HCT116 (cell line): Measurements from ENCODE around the gene FBXO17. TPM values are rescaled to one million over a fixed set of nuclear protein-coding genes. Genes with fewer than 3 reads are reported as not detected.

Experiments used
- ATAC-seq: fragments of 200-7000 bp; cut with Tn5 transposase; 2 replicates; pipeline ENCODE4 v1.9.1; 2020; ENCODE audit warnings: mild to moderate bottlenecking, moderate library complexity
- BruUV-seq: library from RNA; stranded (reverse); fragments of 400-500 nt; replicated peaks from 2 replicates; lab custom pipeline; 2021; lab: Mats Ljungman, UMichigan
- CTCF ChIA-PET: fragments of 300-600 bp; sonication (Branson Sonifier 250); formaldehyde crosslinking; loops from one replicate; lab custom pipeline; 2021; ENCODE audit warnings: antibody characterized with exemption; lab: Charles Lee
- POLR2A ChIA-PET: fragments of 300-600, 350-600 bp; sonication (Branson Sonifier 250); formaldehyde crosslinking; loops from one replicate; lab custom pipeline; 2021; ENCODE audit warnings: antibody characterized with exemption; lab: Charles Lee
- RAD21 ChIA-PET, 2 experiments: fragments of 300-600 bp; sonication (Branson Sonifier 250); formaldehyde crosslinking; loops; one replicate each; lab custom pipeline; 2023; ENCODE audit warnings: low total read pairs in 2 of 2; ENCODE audit not compliant: uncharacterized antibody in 2 of 2, unreplicated experiment in 2 of 2, low non-redundant PET in 1 of 2; lab: Charles Lee
- DNase-seq: peaks from one replicate; pipeline ENCODE4 v3.0.0-alpha.2; 2010; ENCODE audit warnings: low read depth, low spot score
- H2AFZ ChIP-seq: fragments of 200-600 bp; shearing (Covaris generic), sonication (generic); 2 replicates; pipeline ENCODE4 v1.6.1; 2017; ENCODE audit warnings: low read depth, mixed run types, mixed read lengths, antibody characterized with exemption, low read length; ENCODE audit not compliant: poor library complexity, severe bottlenecking
- H3K27ac ChIP-seq: 2 replicates; pipeline ENCODE4 v1.5.1; 2012; ENCODE audit warnings: low read depth, low read length
- H3K27me3 ChIP-seq: fragments of 200-600 bp; sonication (generic); 2 replicates; pipeline ENCODE4 v1.6.1; 2016; ENCODE audit warnings: mixed run types, low read length, mixed read lengths; ENCODE audit not compliant: insufficient read depth
- H3K36me3 ChIP-seq, 2 experiments: fragments of 200-500 bp in 1 of 2; fragments of 200-600 bp in 1 of 2; sonication (Bioruptor generic) in 1 of 2; sonication (generic) in 1 of 2; 2 replicates each; pipeline versions ENCODE4 v1.5.1 to v1.6.1; 2014 to 2016; ENCODE audit warnings: low read length in 2 of 2, inconsistent platforms in 1 of 2, mixed read lengths in 1 of 2, mixed run types in 1 of 2; ENCODE audit not compliant: insufficient read depth in 2 of 2, control insufficient read depth in 1 of 2
- H3K4me1 ChIP-seq, 2 experiments: fragments of 200-600 bp in 1 of 2; sonication (generic) in 1 of 2; 2 replicates each; pipeline versions ENCODE4 v1.5.1 to v1.6.1; 2012 to 2017; ENCODE audit warnings: low read length in 2 of 2, inconsistent platforms in 1 of 2, mild to moderate bottlenecking in 1 of 2, mixed read lengths in 1 of 2, mixed run types in 1 of 2, moderate library complexity in 1 of 2; ENCODE audit not compliant: insufficient read depth in 2 of 2, control insufficient read depth in 1 of 2
- H3K4me2 ChIP-seq: fragments of 200-600 bp; sonication (generic); 2 replicates; pipeline ENCODE4 v1.6.1; 2017; ENCODE audit warnings: mixed run types, low read length, mixed read lengths
- H3K4me3 ChIP-seq, 2 experiments: fragments of 200-600 bp in 1 of 2; sonication (generic) in 1 of 2; replicated peaks in 1 of 2; 2 replicates each; pipeline ENCODE4 v1.5.1; 2011 to 2016; ENCODE audit warnings: low read length in 2 of 2, control low read depth in 1 of 2, low read depth in 1 of 2, mild to moderate bottlenecking in 1 of 2, mixed read lengths in 1 of 2, mixed run types in 1 of 2
- H3K79me2 ChIP-seq: fragments of 200-600 bp; sonication (generic); 2 replicates; pipeline ENCODE4 v1.6.1; 2017; ENCODE audit warnings: mild to moderate bottlenecking, mixed run types, low read length, moderate library complexity, mixed read lengths; ENCODE audit not compliant: insufficient read depth
- H3K9ac ChIP-seq: fragments of 200-600 bp; sonication (generic); 2 replicates; pipeline ENCODE4 v1.6.1; 2016; ENCODE audit warnings: low read length, mixed read lengths
- H3K9me2 ChIP-seq: fragments of 200-600 bp; sonication (generic), shearing (Covaris generic); 2 replicates; pipeline ENCODE4 v1.6.1; 2017; ENCODE audit warnings: mixed run types, mild to moderate bottlenecking, moderate library complexity; ENCODE audit not compliant: insufficient read depth
- H3K9me3 ChIP-seq, 2 experiments: fragments of 200-500 bp in 1 of 2; fragments of 200-600 bp in 1 of 2; sonication (Bioruptor generic) in 1 of 2; sonication (generic) in 1 of 2; 2 replicates each; pipeline ENCODE4 v1.6.1; 2014 to 2017; ENCODE audit warnings: low read length in 2 of 2, mixed read lengths in 2 of 2, inconsistent platforms in 1 of 2, low read depth in 1 of 2, mild to moderate bottlenecking in 1 of 2, mixed run types in 1 of 2, moderate library complexity in 1 of 2; ENCODE audit not compliant: control insufficient read depth in 1 of 2, insufficient read depth in 1 of 2
- H4K20me1 ChIP-seq: fragments of 200-600 bp; sonication (generic), shearing (Covaris generic); 2 replicates; pipeline ENCODE4 v1.6.1; 2017; ENCODE audit warnings: mixed run types, mild to moderate bottlenecking, moderate library complexity; ENCODE audit not compliant: insufficient read depth
- CBX3 ChIP-seq: IDR thresholded peaks from 2 replicates; pipeline ENCODE4 v1.6.1; 2012; ENCODE audit warnings: low read depth
- CEBPB ChIP-seq: IDR thresholded peaks from 2 replicates; pipeline ENCODE4 v1.6.1; 2012; ENCODE audit warnings: low read depth
- CTCF ChIP-seq, 3 experiments: fragments of 200-600 bp in 1 of 3; sonication (generic) in 1 of 3; IDR thresholded peaks in 2 of 3; conservative IDR thresholded peaks in 1 of 3; 2 replicates each; pipeline ENCODE4 v1.5.1; 2012 to 2017; ENCODE audit warnings: low read depth in 2 of 3, low read length in 2 of 3, antibody characterized with exemption in 1 of 3, borderline replicate concordance in 1 of 3, control low read depth in 1 of 3, mild to moderate bottlenecking in 1 of 3, mixed read lengths in 1 of 3, mixed run types in 1 of 3, moderate library complexity in 1 of 3; ENCODE audit not compliant: insufficient read depth in 1 of 3
- EGR1 ChIP-seq: IDR thresholded peaks from 2 replicates; pipeline ENCODE4 v1.6.1; 2012; ENCODE audit warnings: low read depth
- EZH2phosphoT487 ChIP-seq: fragments of 200-600 bp; IDR thresholded peaks from 2 replicates; pipeline ENCODE4 v1.6.1; 2018; ENCODE audit warnings: antibody characterized with exemption, borderline replicate concordance
- MAX ChIP-seq: IDR thresholded peaks from 2 replicates; pipeline ENCODE4 v1.6.1; 2012
- POLR2A ChIP-seq: IDR thresholded peaks from 2 replicates; pipeline ENCODE4 v1.7.0; 2011; ENCODE audit warnings: borderline replicate concordance; ENCODE audit not compliant: insufficient read depth, insufficient read length; ENCODE audit errors: extremely low read depth
- RAD21 ChIP-seq: IDR thresholded peaks from 2 replicates; pipeline ENCODE4 v1.6.1; 2012; ENCODE audit warnings: low read depth, mild to moderate bottlenecking
- TCF7L2 ChIP-seq: IDR thresholded peaks from 2 replicates; pipeline ENCODE4 v1.7.0; 2011; ENCODE audit warnings: borderline replicate concordance, inconsistent platforms; ENCODE audit not compliant: insufficient read depth, insufficient read length; ENCODE audit errors: extremely low read depth
- ZFX ChIP-seq: fragments of 450-650 bp; IDR thresholded peaks from 2 replicates; pipeline ENCODE4 v1.6.1; 2017
- ZNF274 ChIP-seq: fragments of 200-500 bp; sonication (Bioruptor generic); IDR thresholded peaks from 2 replicates; pipeline ENCODE4 v1.6.1; 2014; ENCODE audit warnings: mild to moderate bottlenecking, low read depth, low read length, inconsistent platforms
- intact Hi-C: fragments of 100-400 bp; cut with micrococcal nuclease; formaldehyde crosslinking; loops from 2 replicates; pipeline ENCODE4 v1.10.0; 2022
- total RNA-seq: library from RNA; stranded (reverse); gene quantifications from one replicate; pipeline ENCODE4 v1.2.1, GENCODE V29; 2021; ENCODE audit not compliant: unreplicated experiment

FBXO17 gene
- total RNA-seq, 1 experiment from 2014 or later: 18.5 TPM

GRCh38 chr19:38944981-38945506, 30.5 kb downstream of the FBXO17 start:
- H3K4me2 ChIP-seq: no peak overlapping the region
- H4K20me1 ChIP-seq: no peaks in the 10 kb centered on the region
- H3K9me2 ChIP-seq: no peaks in the 10 kb centered on the region
- CTCF ChIA-PET: no interaction called here
- TF ChIP-seq MAX: no peak
- TF ChIP-seq EZH2phosphoT487: no peak
- TF ChIP-seq TCF7L2: no peak
- no peak for TF ChIP-seq ZNF274
- no peak for TF ChIP-seq CBX3
- TF ChIP-seq EGR1: no peak
- TF ChIP-seq POLR2A: no peak
- no peak for DNase-seq
- no peak overlapping the region for H3K9ac ChIP-seq
- no peak overlapping the region for H3K27ac ChIP-seq
- RAD21 ChIA-PET: interaction anchor here in 1 of 2 experiments (0.7 kb wide), 1 partner anchor 27 kb away, joined by 3 read pairs; no protein-coding TSS in a partner anchor
- H2AFZ ChIP-seq: no peak overlapping the region
- POLR2A ChIA-PET: no interaction called here
- H3K9me3 ChIP-seq: no peaks in the 10 kb centered on the region
- no peak overlapping the region for H3K4me3 ChIP-seq
- H3K36me3 ChIP-seq: no peaks in the 10 kb centered on the region
- no peaks in the 10 kb centered on the region for H3K27me3 ChIP-seq
- intact Hi-C loops: no loop called here
- no peaks in the 10 kb centered on the region for H3K79me2 ChIP-seq
- H3K4me1 ChIP-seq: no peaks in the 10 kb centered on the region
- no TSS peak for BruUV-seq
- peak; percentile 61 for ATAC-seq

- no peaks in the 10 kb centered on the region for H3K79me2 ChIP-seq
- POLR2A ChIA-PET: interaction anchor here (0.6 to 0.7 kb wide), 2 partner anchors 12 to 400 kb away, joined by 4 to 6 read pairs; partner anchors contain the start of genes MRPS12, SAMD4B and SARS2
- H3K4me1 ChIP-seq: no peaks in the 10 kb centered on the region
- intact Hi-C loops: no loop called here
- H3K9me3 ChIP-seq: no peaks in the 10 kb centered on the region
- DNase-seq: no peak
- CTCF ChIA-PET: no interaction called here
- H3K4me3 ChIP-seq: no peak overlapping the region
- H4K20me1 ChIP-seq: no peaks in the 10 kb centered on the region
- ATAC-seq: no peak
- RAD21 ChIA-PET: no interaction called here
- no peak overlapping the region for H3K4me2 ChIP-seq
- TF ChIP-seq RAD21: no peak
- no peak for TF ChIP-seq CEBPB
- no peak for TF ChIP-seq ZFX
- no peak for TF ChIP-seq CBX3
- no peak for TF ChIP-seq POLR2A
- no peak for TF ChIP-seq ZNF274
- TF ChIP-seq CTCF (IDR thresholded peaks at IDR 0.05 in 2 of 3, conservative IDR thresholded peaks at IDR 0.05 in 1 of 3; ENCODE audit: borderline replicate concordance in 1 of 3, insufficient read depth in 1 of 3, low read depth in 2 of 3, low read length in 2 of 3): no peak
- no peaks in the 10 kb centered on the region for H3K27me3 ChIP-seq
- no peaks in the 10 kb centered on the region for H3K36me3 ChIP-seq
- H3K9ac ChIP-seq: no peak overlapping the region
- BruUV-seq: no TSS peak
- no peaks in the 10 kb centered on the region for H3K9me2 ChIP-seq
- H2AFZ ChIP-seq: no peak overlapping the region
- H3K27ac ChIP-seq: no peak overlapping the region
Measured at GRCh38 chr19:38942471-38943181, 32.9 kb downstream of the FBXO17 start.
